Small intestine (tissue), 7 donors: ENCODE measurements around the gene LMO2. TPM values are rescaled to one million over a fixed set of nuclear protein-coding genes. Genes with fewer than 3 reads are reported as not detected.
"Not testable (repeated sequence)": the region's sequence is repeated elsewhere in the genome, so short reads cannot be mapped to it uniquely, and the experiment has no call there.

Experiments used
- DNase-seq, 2 donors: peaks; one replicate each; pipeline versions ENCODE4 v3.0.0 to v3.0.0-alpha.2; 2013
- FAIRE-seq: peaks from 2 replicates; lab custom pipeline; 2012; peaks lifted over from hg19 to GRCh38; lab: Jason Lieb, UNC
- H3K27ac ChIP-seq, 3 donors: one replicate each; pipeline ENCODE4 v1.5.1; 2013; ENCODE audit warnings: low read length in 2 of 3, mild to moderate bottlenecking in 2 of 3, control low read depth in 1 of 3, inconsistent platforms in 1 of 3, low read depth in 1 of 3, moderate library complexity in 1 of 3
- H3K27me3 ChIP-seq, 3 donors: one replicate each; pipeline ENCODE4 v1.6.1; 2013; ENCODE audit warnings: low read length in 3 of 3, inconsistent platforms in 1 of 3; ENCODE audit not compliant: control insufficient read depth in 3 of 3, insufficient read depth in 3 of 3
- H3K36me3 ChIP-seq, 3 donors: one replicate each; pipeline ENCODE4 v1.6.1; 2013; ENCODE audit warnings: low read length in 3 of 3, inconsistent platforms in 1 of 3, low read depth in 1 of 3, mild to moderate bottlenecking in 1 of 3, moderate library complexity in 1 of 3; ENCODE audit not compliant: control insufficient read depth in 3 of 3, insufficient read depth in 2 of 3
- H3K4me1 ChIP-seq, 3 donors: one replicate each; pipeline ENCODE4 v1.6.1; 2013; ENCODE audit warnings: low read length in 2 of 3, inconsistent platforms in 1 of 3, low read depth in 1 of 3, mild to moderate bottlenecking in 1 of 3, moderate library complexity in 1 of 3; ENCODE audit not compliant: control insufficient read depth in 3 of 3, insufficient read depth in 2 of 3
- H3K4me3 ChIP-seq, 3 donors: one replicate each; pipeline ENCODE4 v1.5.1; 2013; ENCODE audit warnings: low read length in 3 of 3, control low read depth in 1 of 3, inconsistent platforms in 1 of 3, low read depth in 1 of 3, mild to moderate bottlenecking in 1 of 3, moderate library complexity in 1 of 3
- H3K9me3 ChIP-seq, 2 donors: one replicate each; pipeline ENCODE4 v1.6.1; 2013; ENCODE audit warnings: low read depth in 1 of 2, low read length in 1 of 2; ENCODE audit not compliant: control insufficient read depth in 2 of 2, insufficient read depth in 1 of 2
- WGBS, 3 donors: extraction: QIAGEN DNeasy Blood & Tissue Kit; methylation state at CpG; one replicate each; pipeline ENCODE4 v1.1.7; 2013; 5-methylcytosine and 5-hydroxymethylcytosine counted together
- polyA plus RNA-seq, 4 donors: library from polyadenylated mRNA; stranded (reverse) in 3 of 4; unstranded in 1 of 4; fragments of 200-250 nt in 3 of 4; fragments of 120-200 nt in 1 of 4; gene quantifications; one replicate each; pipeline versions ENCODE4 v1.2.1 to v1.2.3, GENCODE V29; 2013
- donor health status: healthy with polysubstance abuse.
- donor health status: control.
- donor health status: control.
- donor health status: Bipolar disorder and iron deficiency.
- donor health status: healthy.

Gene LMO2
- polyA plus RNA-seq, 4 donors, result 2.5 to 27.5 (median 8.8) TPM

GRCh38 chr11:33837334-33837733 is 54.5 kb downstream of the LMO2 start:
- WGBS, 3 donors, result 70 to 85% (median 82%) methylated on average over 5 of the region's 5 CpGs
- FAIRE-seq, H3K4me3 ChIP-seq: not testable (repeated sequence)

GRCh38 chr11:33835143-33835878 is 56.6 kb downstream of the LMO2 start:
- Histone ChIP-seq H3K9me3 (no peaks in the 10 kb centered on the region), H3K4me1 (no peaks in the 10 kb centered on the region), H3K27ac (no peak overlapping the region), H3K27me3 (peaks cover 0 to 11% (median 2%) of the 10 kb centered on the region in 3 donors), H3K4me3 (no peak overlapping the region), H3K36me3 (no peaks in the 10 kb centered on the region)
- DNase-seq, result peak; percentile 13 to 23
- FAIRE-seq, result no peak
- WGBS, 3 donors, result 20 to 27% (median 21%) methylated on average over 5 of the region's 5 CpGs

More at GRCh38 chr11:33837334-33837733, 54.5 kb downstream of the LMO2 start:
- H3K4me1 ChIP-seq, H3K9me3 ChIP-seq, DNase-seq, H3K27ac ChIP-seq, H3K36me3 ChIP-seq: not testable (repeated sequence)
- H3K27me3 ChIP-seq, result peaks cover 0 to 14% (median 2%) of the 10 kb centered on the region in 3 donors

- peaks cover 0 to 5% (median 0%) of the 10 kb centered on the region in 3 donors for H3K4me1 ChIP-seq
- H3K36me3 ChIP-seq, result no peaks in the 10 kb centered on the region
- no peak for FAIRE-seq
Measured at GRCh38 chr11:33832676-33833075, 59.2 kb downstream of the LMO2 start.

GRCh38 chr11:33830903-33831648 is 60.8 kb downstream of the LMO2 start:
- Histone ChIP-seq H3K27me3 (peaks cover 0 to 45% (median 9%) of the 10 kb centered on the region in 3 donors), H3K36me3 (no peaks in the 10 kb centered on the region)
- 49 to 61% (median 53%) methylated on average over 6 of the region's 6 CpGs for WGBS, 3 donors

More at GRCh38 chr11:33832676-33833075, 59.2 kb downstream of the LMO2 start:
- no peak for DNase-seq
- Histone ChIP-seq H3K27me3 (peaks cover 0 to 33% (median 9%) of the 10 kb centered on the region in 3 donors), H3K9me3 (no peaks in the 10 kb centered on the region), H3K4me3 (no peak overlapping the region), H3K27ac (no peak overlapping the region)
- 90 to 93% (median 91%) methylated on average over 16 of the region's 16 CpGs for whole genome bisulfite sequencing, 3 donors

GRCh38 chr11:33829430-33830141 is 62.3 kb downstream of the LMO2 start:
- Histone ChIP-seq H3K27ac (no peak overlapping the region), H3K36me3 (no peaks in the 10 kb centered on the region), H3K27me3 (peaks cover 0 to 47% (median 9%) of the 10 kb centered on the region in 3 donors), H3K9me3 (no peaks in the 10 kb centered on the region), H3K4me3 (peak overlapping the region in 2 of 3 donors; percentile 7), H3K4me1 (peaks cover 0 to 5% (median 0%) of the 10 kb centered on the region in 3 donors)
- FAIRE-seq, result no peak
- peak; percentile 55 to 74 for DNase-seq
- WGBS, 3 donors, result 16 to 23% (median 21%) methylated on average over 10 of the region's 10 CpGs

More at GRCh38 chr11:33830903-33831648, 60.8 kb downstream of the LMO2 start:
- DNase-seq, result no peak
- no peak for FAIRE-seq
- Histone ChIP-seq H3K9me3 (no peaks in the 10 kb centered on the region), H3K27ac (no peak overlapping the region), H3K4me1 (peaks cover 0 to 5% (median 0%) of the 10 kb centered on the region in 3 donors), H3K4me3 (no peak overlapping the region)

- Histone ChIP-seq H3K27me3 (peaks cover 0 to 47% (median 9%) of the 10 kb centered on the region in 3 donors), H3K27ac (no peak overlapping the region), H3K4me1 (peaks cover 0 to 5% (median 0%) of the 10 kb centered on the region in 3 donors), H3K9me3 (no peaks in the 10 kb centered on the region), H3K36me3 (no peaks in the 10 kb centered on the region), H3K4me3 (peak overlapping the region; percentile 7 to 12 (median 7))
- WGBS, 3 donors, result 6 to 9% (median 8%) methylated on average over 46 to 56 of the region's 56 CpGs
- no peak for FAIRE-seq
- DNase-seq, result peak in 1 of 2 donors; percentile 7
Measured at GRCh38 chr11:33828604-33829429, 63.1 kb downstream of the LMO2 start.

DNA sequence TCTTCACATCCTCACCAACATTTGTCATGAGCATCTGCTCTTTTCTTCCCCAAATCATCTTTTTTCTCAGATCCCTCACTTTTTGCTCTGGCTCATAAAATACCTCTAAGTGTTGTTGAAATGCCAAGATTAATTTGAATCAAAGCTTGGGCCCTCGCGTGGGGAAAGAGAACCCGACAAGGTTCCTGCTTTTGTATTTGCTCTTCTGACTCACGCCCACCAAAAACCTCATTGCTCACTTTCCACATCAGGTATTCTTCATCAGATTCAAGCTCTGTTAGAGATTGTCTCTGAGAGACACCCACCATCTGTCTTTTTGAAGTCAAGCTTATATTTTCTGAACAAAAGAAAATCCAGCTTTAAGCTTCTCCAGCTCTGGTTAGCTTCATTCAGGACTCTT is 64.7 kb downstream of the LMO2 start:
- FAIRE-seq, result no peak
- Histone ChIP-seq H3K9me3 (no peaks in the 10 kb centered on the region), H3K4me1 (peaks cover 0 to 5% (median 0%) of the 10 kb centered on the region in 3 donors), H3K27me3 (peaks cover 0 to 46% (median 9%) of the 10 kb centered on the region in 3 donors), H3K27ac (no peak overlapping the region), H3K36me3 (no peaks in the 10 kb centered on the region), H3K4me3 (no peak overlapping the region)
- no peak for DNase-seq
- 70 to 84% (median 83%) methylated on average over 4 of the region's 4 CpGs for WGBS, 3 donors
